OCI-LY1 (cell line): ENCODE measurements around the gene TUBE1.

Experiments used
- H2AFZ ChIP-seq: fragments of 200-600 bp; sonication (generic), shearing (Covaris generic); 2 replicates; pipeline ENCODE4 v1.6.0; 2014; ENCODE audit warnings: antibody characterized with exemption, mild to moderate bottlenecking, low read length
- H3F3A ChIP-seq: fragments of 200-600 bp; sonication (generic), shearing (Covaris generic); 2 replicates; pipeline ENCODE4 v1.6.0; 2014; ENCODE audit warnings: mild to moderate bottlenecking, antibody characterized with exemption, low read length, moderate library complexity; ENCODE audit not compliant: insufficient read depth
- H3K27ac ChIP-seq: fragments of 200-600 bp; sonication (generic); 2 replicates; pipeline ENCODE4 v1.5.1; 2014; ENCODE audit warnings: low read length, mixed run types, mild to moderate bottlenecking, low read depth; ENCODE audit not compliant: poor library complexity, severe bottlenecking
- H3K27me3 ChIP-seq: fragments of 200-600 bp; sonication (generic); 2 replicates; pipeline ENCODE4 v1.6.0; 2014; ENCODE audit warnings: antibody characterized with exemption, mild to moderate bottlenecking, low read length, moderate library complexity; ENCODE audit not compliant: insufficient read depth
- H3K36me3 ChIP-seq: fragments of 200-600 bp; sonication (generic); 2 replicates; pipeline ENCODE4 v1.6.1; 2014; ENCODE audit warnings: mild to moderate bottlenecking, antibody characterized with exemption, low read length, moderate library complexity, mixed read lengths; ENCODE audit not compliant: insufficient read depth
- H3K4me1 ChIP-seq: fragments of 200-600 bp; sonication (generic); 2 replicates; pipeline ENCODE4 v1.5.1; 2014; ENCODE audit warnings: mild to moderate bottlenecking, low read length, moderate library complexity; ENCODE audit not compliant: insufficient read depth, severe bottlenecking
- H3K4me2 ChIP-seq: fragments of 200-600 bp; sonication (generic), shearing (Covaris generic); 2 replicates; pipeline ENCODE4 v1.6.1; 2014; ENCODE audit warnings: low read length
- H3K4me3 ChIP-seq: fragments of 200-600 bp; sonication (generic); 2 replicates; pipeline ENCODE4 v1.5.1; 2014; ENCODE audit warnings: low read length, low read depth, mild to moderate bottlenecking, mixed read lengths; ENCODE audit not compliant: poor library complexity, severe bottlenecking
- H3K79me2 ChIP-seq: fragments of 200-600 bp; shearing (Covaris generic); 2 replicates; pipeline ENCODE4 v1.6.1; 2016; ENCODE audit warnings: mixed run types, low read length, mixed read lengths; ENCODE audit not compliant: insufficient read depth
- H3K9ac ChIP-seq: fragments of 200-600 bp; sonication (generic), shearing (Covaris generic); 2 replicates; pipeline ENCODE4 v1.6.1; 2014; ENCODE audit warnings: mild to moderate bottlenecking, low read length, mixed read lengths
- H3K9me2 ChIP-seq: fragments of 200-600 bp; sonication (generic), shearing (Covaris generic); 2 replicates; pipeline ENCODE4 v1.6.1; 2014; ENCODE audit warnings: low read depth, mild to moderate bottlenecking, low read length, mixed read lengths
- H3K9me3 ChIP-seq: fragments of 200-600 bp; shearing (Covaris generic); 2 replicates; pipeline ENCODE4 v1.6.1; 2014; ENCODE audit warnings: low read length, mixed read lengths
- H4K20me1 ChIP-seq: fragments of 200-600 bp; sonication (generic), shearing (Covaris generic); 2 replicates; pipeline ENCODE4 v1.6.0; 2016; ENCODE audit warnings: mild to moderate bottlenecking, low read length; ENCODE audit not compliant: insufficient read depth
- CTCF ChIP-seq: fragments of 200-600 bp; sonication (generic), shearing (Covaris generic); IDR thresholded peaks from 2 replicates; pipeline ENCODE4 v1.5.1; 2017; ENCODE audit warnings: mild to moderate bottlenecking, antibody characterized with exemption, low read length, moderate library complexity, mixed read lengths
- EZH2 ChIP-seq: fragments of 200-600 bp; sonication (generic), shearing (Covaris generic); IDR thresholded peaks from 2 replicates; pipeline ENCODE4 v1.8.0; 2017; ENCODE audit warnings: borderline replicate concordance, mixed run types, mild to moderate bottlenecking, antibody characterized with exemption, low read length, moderate library complexity, mixed read lengths

The TUBE1 gene

GRCh38 chr6:112024464-112024863 lies 62.8 kb downstream of the TUBE1 start:
- H2AFZ ChIP-seq, result no peak overlapping the region
- H3F3A ChIP-seq, result no peaks in the 10 kb centered on the region
- H4K20me1 ChIP-seq, result no peaks in the 10 kb centered on the region
- H3K79me2 ChIP-seq, result no peaks in the 10 kb centered on the region
- TF ChIP-seq CTCF, result no peak
- no peak for TF ChIP-seq EZH2
- no peaks in the 10 kb centered on the region for H3K36me3 ChIP-seq
- H3K9me3 ChIP-seq, result no peaks in the 10 kb centered on the region
- no peak overlapping the region for H3K9ac ChIP-seq
- no peaks in the 10 kb centered on the region; the same call in 1 of the 2 replicates for H3K27me3 ChIP-seq
- no peak overlapping the region for H3K4me2 ChIP-seq
- no peaks in the 10 kb centered on the region for H3K4me1 ChIP-seq
- H3K9me2 ChIP-seq, result no peaks in the 10 kb centered on the region
- no peak overlapping the region for H3K27ac ChIP-seq
- no peak overlapping the region for H3K4me3 ChIP-seq

DNA sequence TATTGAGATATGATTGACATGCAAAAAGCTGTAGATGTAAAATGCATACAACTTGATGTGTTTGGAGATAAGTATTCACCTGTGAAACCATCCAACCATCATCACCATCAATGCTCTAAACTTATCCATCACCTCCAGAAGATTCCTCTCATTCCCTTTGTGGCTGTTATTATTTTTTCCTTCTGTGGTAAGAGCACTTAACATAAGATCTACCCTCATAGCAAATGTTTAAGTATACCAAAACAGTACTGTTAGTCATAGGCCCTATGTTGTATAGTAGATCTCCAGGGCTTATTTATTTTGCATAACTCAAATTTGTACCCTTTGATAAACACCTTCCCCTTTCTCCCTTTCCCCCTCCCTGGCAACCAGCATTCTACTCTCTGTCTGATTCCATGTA lies 64.5 kb downstream of the TUBE1 start:
- no peaks in the 10 kb centered on the region for H3K36me3 ChIP-seq
- H3K4me1 ChIP-seq, result no peaks in the 10 kb centered on the region
- H3K27me3 ChIP-seq, result no peaks in the 10 kb centered on the region; the same call in 1 of the 2 replicates
- H3K9me3 ChIP-seq, result no peaks in the 10 kb centered on the region
- TF ChIP-seq EZH2 (no peak), CTCF (no peak)
- H3K79me2 ChIP-seq, result no peaks in the 10 kb centered on the region
- no peak overlapping the region for H3K4me2 ChIP-seq
- H3K4me3 ChIP-seq, result no peak overlapping the region
- no peaks in the 10 kb centered on the region for H4K20me1 ChIP-seq
- no peaks in the 10 kb centered on the region for H3F3A ChIP-seq
- H3K9ac ChIP-seq, result no peak overlapping the region
- no peaks in the 10 kb centered on the region for H3K9me2 ChIP-seq
- H2AFZ ChIP-seq, result no peak overlapping the region
- H3K27ac ChIP-seq, result no peak overlapping the region

DNA sequence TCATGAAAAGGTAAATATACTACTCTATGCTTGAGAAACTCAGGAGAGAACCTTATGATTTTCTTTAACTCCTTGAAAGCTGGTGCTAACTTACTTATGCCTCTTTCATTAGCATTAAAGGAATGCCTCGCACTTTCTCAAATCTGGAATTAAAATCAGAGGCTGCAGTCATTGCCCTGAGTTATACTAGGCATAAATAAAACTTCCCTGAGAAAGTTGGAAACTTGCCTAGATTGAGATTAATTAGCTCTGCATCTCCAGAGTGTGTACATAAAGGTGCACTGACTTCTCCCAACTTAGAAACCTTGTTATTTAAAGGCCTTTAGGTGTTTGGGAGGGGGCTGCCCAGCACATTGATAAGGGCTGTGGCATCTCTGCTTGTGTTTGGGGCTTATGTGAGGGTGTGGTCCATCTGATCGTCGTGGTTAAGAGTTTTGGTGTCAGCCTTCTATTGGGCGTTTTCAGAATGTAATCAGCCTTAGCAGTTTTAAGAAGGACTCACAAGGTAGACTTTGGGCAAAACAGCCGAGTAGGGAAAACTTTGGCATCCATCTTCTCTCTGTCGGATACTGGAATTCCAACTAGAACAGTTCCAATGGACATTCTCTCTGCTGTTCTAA lies 65.5 kb downstream of the TUBE1 start:
- Histone ChIP-seq H3K9me2 (no peaks in the 10 kb centered on the region), H3K9me3 (no peaks in the 10 kb centered on the region), H3K27me3 (no peaks in the 10 kb centered on the region; the same call in 1 of the 2 replicates), H3K27ac (no peak overlapping the region), H3K4me1 (no peaks in the 10 kb centered on the region), H2AFZ (no peak overlapping the region), H3K4me2 (no peak overlapping the region), H3K79me2 (no peaks in the 10 kb centered on the region), H3F3A (no peaks in the 10 kb centered on the region), H4K20me1 (no peaks in the 10 kb centered on the region), H3K4me3 (no peak overlapping the region), H3K36me3 (no peaks in the 10 kb centered on the region), H3K9ac (no peak overlapping the region)
- TF ChIP-seq EZH2 (no peak), CTCF (no peak)
